Ishikawa (cell line): ENCODE measurements around the gene FRAS1.

Source experiments
- CEBPB ChIP-seq: IDR thresholded peaks from 2 replicates; pipeline ENCODE4 v1.6.1; 2012
- CREB1 ChIP-seq: IDR thresholded peaks from 2 replicates; pipeline ENCODE4 v1.6.1; 2012; ENCODE audit warnings: low read depth
- EGR1 ChIP-seq: IDR thresholded peaks from 2 replicates; pipeline ENCODE4 v1.6.1; 2012
- EP300 ChIP-seq: IDR thresholded peaks from 2 replicates; pipeline ENCODE4 v1.6.1; 2012; ENCODE audit warnings: borderline replicate concordance
- FOXM1 ChIP-seq: IDR thresholded peaks from 2 replicates; pipeline ENCODE4 v1.6.1; 2012; ENCODE audit warnings: low read depth, borderline replicate concordance
- NFIC ChIP-seq: IDR thresholded peaks from 2 replicates; pipeline ENCODE4 v1.6.1; 2012
- RAD21 ChIP-seq: IDR thresholded peaks from 2 replicates; pipeline ENCODE4 v1.6.1; 2012; ENCODE audit warnings: low read depth
- TAF1 ChIP-seq: IDR thresholded peaks from 2 replicates; pipeline ENCODE4 v1.6.1; 2012; ENCODE audit warnings: low read depth, mild to moderate bottlenecking
- TCF12 ChIP-seq: IDR thresholded peaks from 2 replicates; pipeline ENCODE4 v1.6.1; 2012; ENCODE audit warnings: low read depth
- TEAD4 ChIP-seq: IDR thresholded peaks from 2 replicates; pipeline ENCODE4 v1.6.1; 2012
- YY1 ChIP-seq: IDR thresholded peaks from 2 replicates; pipeline ENCODE4 v1.6.1; 2012; ENCODE audit warnings: low read depth
- ZBTB7A ChIP-seq: IDR thresholded peaks from 2 replicates; pipeline ENCODE4 v1.6.1; 2012; ENCODE audit warnings: low read depth
- TF ChIP-seq, protein P1 (sequence below): IDR thresholded peaks from 2 replicates; pipeline ENCODE4 v1.6.1; 2012
- TF ChIP-seq, protein P2 (sequence below): IDR thresholded peaks from 2 replicates; pipeline ENCODE4 v1.6.1; 2012; ENCODE audit warnings: low read depth, mild to moderate bottlenecking
- TF ChIP-seq, protein P3 (sequence below): IDR thresholded peaks from 2 replicates; pipeline ENCODE4 v1.6.1; 2012

FRAS1 gene

GRCh38 chr4:78332976-78333375 lies 275.9 kb downstream of the FRAS1 start:
- TF ChIP-seq EP300, result no peak
- TF ChIP-seq, protein P1, sequence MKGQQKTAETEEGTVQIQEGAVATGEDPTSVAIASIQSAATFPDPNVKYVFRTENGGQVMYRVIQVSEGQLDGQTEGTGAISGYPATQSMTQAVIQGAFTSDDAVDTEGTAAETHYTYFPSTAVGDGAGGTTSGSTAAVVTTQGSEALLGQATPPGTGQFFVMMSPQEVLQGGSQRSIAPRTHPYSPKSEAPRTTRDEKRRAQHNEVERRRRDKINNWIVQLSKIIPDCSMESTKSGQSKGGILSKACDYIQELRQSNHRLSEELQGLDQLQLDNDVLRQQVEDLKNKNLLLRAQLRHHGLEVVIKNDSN, result peak; percentile 49

DNA sequence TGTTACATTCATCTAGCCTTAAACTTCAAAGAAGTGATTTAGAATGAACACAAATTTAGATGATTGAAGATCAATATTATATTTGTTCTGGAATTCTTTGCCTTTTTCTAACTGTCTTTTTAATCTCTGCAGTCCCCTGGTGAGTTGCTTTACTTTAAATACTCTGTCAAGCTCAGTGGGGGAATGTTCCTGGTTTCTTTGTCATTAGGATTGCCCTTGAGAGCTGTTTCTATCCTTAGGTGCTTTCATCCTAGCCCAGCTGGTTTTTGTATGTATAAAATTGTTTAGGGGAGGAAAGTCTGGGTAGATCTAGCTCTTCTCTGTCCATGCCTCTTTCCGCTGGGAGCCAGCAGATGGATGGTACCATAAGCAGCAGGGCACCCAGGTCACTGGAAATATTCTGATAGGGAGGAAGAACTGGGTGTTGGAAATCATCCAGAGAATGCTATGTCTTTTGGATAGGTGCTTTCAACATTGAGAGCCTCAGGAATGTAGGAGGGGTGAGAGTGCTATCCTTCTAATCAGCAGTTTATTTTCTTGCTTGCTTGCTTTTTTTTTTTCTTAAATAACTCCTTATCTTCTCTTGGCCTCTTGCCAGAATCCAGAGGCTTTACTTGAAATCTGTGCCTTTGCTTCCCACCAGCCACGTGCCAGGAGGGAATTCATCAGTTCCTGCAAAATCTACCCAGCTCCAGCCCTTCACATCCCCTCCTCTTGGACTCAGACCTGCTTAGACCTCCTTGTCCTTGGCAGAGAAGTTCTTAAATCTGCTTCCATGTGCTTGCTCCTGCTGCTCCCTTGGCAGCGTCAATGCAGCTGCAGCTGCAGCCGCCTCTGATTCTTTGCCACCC lies 279.2 kb downstream of the FRAS1 start:
- TF ChIP-seq CEBPB, result no peak
- no peak for TF ChIP-seq FOXM1
- TF ChIP-seq NFIC, result no peak
- no peak for TF ChIP-seq YY1
- TF ChIP-seq, protein P2, sequence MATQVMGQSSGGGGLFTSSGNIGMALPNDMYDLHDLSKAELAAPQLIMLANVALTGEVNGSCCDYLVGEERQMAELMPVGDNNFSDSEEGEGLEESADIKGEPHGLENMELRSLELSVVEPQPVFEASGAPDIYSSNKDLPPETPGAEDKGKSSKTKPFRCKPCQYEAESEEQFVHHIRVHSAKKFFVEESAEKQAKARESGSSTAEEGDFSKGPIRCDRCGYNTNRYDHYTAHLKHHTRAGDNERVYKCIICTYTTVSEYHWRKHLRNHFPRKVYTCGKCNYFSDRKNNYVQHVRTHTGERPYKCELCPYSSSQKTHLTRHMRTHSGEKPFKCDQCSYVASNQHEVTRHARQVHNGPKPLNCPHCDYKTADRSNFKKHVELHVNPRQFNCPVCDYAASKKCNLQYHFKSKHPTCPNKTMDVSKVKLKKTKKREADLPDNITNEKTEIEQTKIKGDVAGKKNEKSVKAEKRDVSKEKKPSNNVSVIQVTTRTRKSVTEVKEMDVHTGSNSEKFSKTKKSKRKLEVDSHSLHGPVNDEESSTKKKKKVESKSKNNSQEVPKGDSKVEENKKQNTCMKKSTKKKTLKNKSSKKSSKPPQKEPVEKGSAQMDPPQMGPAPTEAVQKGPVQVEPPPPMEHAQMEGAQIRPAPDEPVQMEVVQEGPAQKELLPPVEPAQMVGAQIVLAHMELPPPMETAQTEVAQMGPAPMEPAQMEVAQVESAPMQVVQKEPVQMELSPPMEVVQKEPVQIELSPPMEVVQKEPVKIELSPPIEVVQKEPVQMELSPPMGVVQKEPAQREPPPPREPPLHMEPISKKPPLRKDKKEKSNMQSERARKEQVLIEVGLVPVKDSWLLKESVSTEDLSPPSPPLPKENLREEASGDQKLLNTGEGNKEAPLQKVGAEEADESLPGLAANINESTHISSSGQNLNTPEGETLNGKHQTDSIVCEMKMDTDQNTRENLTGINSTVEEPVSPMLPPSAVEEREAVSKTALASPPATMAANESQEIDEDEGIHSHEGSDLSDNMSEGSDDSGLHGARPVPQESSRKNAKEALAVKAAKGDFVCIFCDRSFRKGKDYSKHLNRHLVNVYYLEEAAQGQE, result no peak
- no peak for TF ChIP-seq TEAD4

DNA sequence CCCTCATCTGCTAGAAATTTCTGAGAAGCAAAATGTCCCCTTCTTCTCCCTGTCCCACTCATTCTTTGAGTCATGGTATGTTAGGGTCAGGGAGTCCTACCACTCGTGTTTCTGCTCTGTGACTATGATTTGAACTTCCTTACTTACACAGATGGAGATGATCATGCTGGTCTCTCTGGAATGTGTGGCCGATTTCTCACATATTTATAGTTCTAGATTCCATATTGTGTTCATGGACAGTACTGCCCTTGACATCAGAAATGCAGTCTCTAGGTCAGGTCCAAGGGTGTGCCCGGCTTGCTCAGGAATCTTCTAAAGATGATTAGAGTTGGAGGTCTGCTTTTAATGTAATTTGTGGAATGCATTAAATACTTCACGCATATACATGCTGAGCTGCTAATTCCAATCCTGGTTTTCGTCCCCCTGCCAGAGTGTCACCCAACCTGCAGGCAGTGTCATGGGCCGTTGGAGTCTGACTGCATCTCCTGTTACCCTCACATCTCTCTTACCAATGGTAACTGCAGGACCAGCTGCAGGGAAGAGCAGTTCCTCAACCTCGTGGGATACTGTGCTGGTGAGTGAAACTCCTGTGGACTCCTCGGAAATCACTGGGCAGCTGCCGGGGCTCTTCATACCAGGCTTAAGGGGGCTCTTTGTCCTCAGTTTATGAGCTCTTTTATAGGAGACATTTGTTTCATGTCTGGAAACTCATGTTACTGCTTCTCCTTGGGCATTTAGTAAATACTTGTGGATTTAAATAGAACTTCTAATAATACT lies 280.3 kb downstream of the FRAS1 start:
- TF ChIP-seq FOXM1 (no peak), CEBPB (no peak), TEAD4 (no peak), EP300 (no peak), NFIC (no peak), TCF12 (no peak), TAF1 (no peak), RAD21 (no peak), EGR1 (no peak), CREB1 (no peak), YY1 (no peak), ZBTB7A (no peak)
- TF ChIP-seq, protein P1, result no peak
- TF ChIP-seq, protein P3, sequence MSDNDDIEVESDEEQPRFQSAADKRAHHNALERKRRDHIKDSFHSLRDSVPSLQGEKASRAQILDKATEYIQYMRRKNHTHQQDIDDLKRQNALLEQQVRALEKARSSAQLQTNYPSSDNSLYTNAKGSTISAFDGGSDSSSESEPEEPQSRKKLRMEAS, result no peak
- TF ChIP-seq, protein P2, result no peak

- TF ChIP-seq TEAD4 (no peak), EP300 (no peak), EGR1 (no peak), ZBTB7A (no peak), TCF12 (no peak), CREB1 (no peak)
- TF ChIP-seq, protein P3, result no peak
These were observed 285.0 kb downstream of the FRAS1 start for GRCh38 chr4:78342125-78342524.

DNA sequence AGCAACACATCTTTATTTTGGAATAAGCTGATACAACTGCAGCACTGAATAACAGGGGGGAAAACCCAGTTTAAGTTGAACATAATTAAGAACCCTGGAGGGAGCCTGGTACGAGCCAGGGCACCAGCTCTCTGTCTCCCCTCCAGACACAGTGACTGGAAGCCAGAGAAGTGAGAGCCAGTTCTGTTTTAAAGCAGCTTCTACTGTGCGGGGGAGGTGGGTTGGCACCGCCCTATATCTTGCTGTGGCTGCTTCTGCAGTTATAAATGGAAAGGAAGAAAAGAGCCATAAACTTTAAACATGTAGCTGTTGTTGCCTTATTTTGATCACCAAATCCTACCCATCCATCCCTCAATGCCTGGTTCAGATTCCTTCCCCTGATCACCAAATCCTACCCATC lies 286.6 kb downstream of the FRAS1 start:
- TF ChIP-seq CEBPB (no peak), TEAD4 (no peak), EGR1 (no peak), TAF1 (no peak), FOXM1 (no peak), YY1 (no peak), CREB1 (no peak), ZBTB7A (no peak), NFIC (no peak), RAD21 (no peak), EP300 (no peak), TCF12 (no peak)
- TF ChIP-seq, protein P2, result no peak
- TF ChIP-seq, protein P3, result no peak
- TF ChIP-seq, protein P1, result no peak
